GM12878 (cell line): ENCODE data around the gene MESP2.

Source experiments
- CTCF ChIP-seq, 3 experiments: IDR thresholded peaks in 2 of 3; conservative IDR thresholded peaks in 1 of 3; 2 replicates each; pipeline ENCODE4 v1.5.1; 2011; ENCODE audit warnings: low read depth in 3 of 3, low read length in 3 of 3, mild to moderate bottlenecking in 3 of 3, control low read depth in 2 of 3, moderate library complexity in 2 of 3, inconsistent platforms in 1 of 3, mixed read lengths in 1 of 3; ENCODE audit not compliant: control insufficient read depth in 2 of 3, insufficient read depth in 1 of 3; ENCODE audit errors: extremely low read depth in 1 of 3
- EP300 ChIP-seq, 2 experiments: fragments of 150-350 bp in 1 of 2; IDR thresholded peaks; 2 replicates each; pipeline ENCODE4 v1.6.1; 2011 to 2012; ENCODE audit warnings: low read depth in 2 of 2, low read length in 2 of 2, borderline replicate concordance in 1 of 2, improper control_type of control experiment in 1 of 2, inconsistent platforms in 1 of 2; ENCODE audit not compliant: control insufficient read depth in 1 of 2
- MXI1 ChIP-seq: fragments of 150-350 bp; IDR thresholded peaks from 2 replicates; pipeline ENCODE4 v1.6.1; 2011; ENCODE audit warnings: low read depth, mild to moderate bottlenecking, inconsistent platforms, low read length, improper control_type of control experiment
- POLR2A ChIP-seq: IDR thresholded peaks from 2 replicates; pipeline ENCODE4 v1.6.1; 2011; ENCODE audit warnings: low read depth, mild to moderate bottlenecking, low read length
- RUNX3 ChIP-seq: IDR thresholded peaks from 2 replicates; pipeline ENCODE4 v1.6.1; 2012; ENCODE audit warnings: low read length, inconsistent platforms
- SKIL ChIP-seq: fragments of 450-650 bp; IDR thresholded peaks from 2 replicates; pipeline ENCODE4 v1.6.1; 2017; ENCODE audit warnings: mild to moderate bottlenecking, low read depth, inconsistent platforms; ENCODE audit not compliant: poor library complexity, severe bottlenecking
- SMC3 ChIP-seq: IDR thresholded peaks from 2 replicates; pipeline ENCODE4 v1.6.1; 2011; ENCODE audit warnings: low read length, improper control_type of control experiment, borderline replicate concordance

GRCh38 chr15:89797678-89798201 is 21.6 kb downstream of the MESP2 start:
- TF ChIP-seq POLR2A (no peak), SMC3 (no peak), CTCF (IDR thresholded peaks at IDR 0.05 in 2 of 3, conservative IDR thresholded peaks at IDR 0.05 in 1 of 3; ENCODE audit: control insufficient read depth in 2 of 3, extremely low read depth in 1 of 3, insufficient read depth in 1 of 3, low read depth in 3 of 3, low read length in 3 of 3) (no peak), MXI1 (no peak), SKIL (no peak), RUNX3 (no peak), EP300 (IDR thresholded peaks at IDR 0.05; ENCODE audit: borderline replicate concordance in 1 of 2, control insufficient read depth in 1 of 2, low read depth in 2 of 2, low read length in 2 of 2) (no peak)
